ENCODE measurements around the gene NMNAT3.

NMNAT3 gene

GRCh38 chr3:139674571-139675260 lies 3.1 kb downstream of the NMNAT3 start:
- FAIRE-seq, result no peak

- no peak for FAIRE-seq
Measured at GRCh38 chr3:139672884-139673283, 4.9 kb downstream of the NMNAT3 start.

GRCh38 chr3:139671863-139672646 lies 5.7 kb downstream of the NMNAT3 start:
- no peak for FAIRE-seq

GRCh38 chr3:139671107-139671506 lies 6.7 kb downstream of the NMNAT3 start:
- no peak for FAIRE-seq

GRCh38 chr3:139670196-139670595 lies 7.6 kb downstream of the NMNAT3 start:
- FAIRE-seq, result no peak

GRCh38 chr3:139668332-139668731 lies 9.4 kb downstream of the NMNAT3 start:
- FAIRE-seq, result no peak

GRCh38 chr3:139664958-139665357 lies 12.8 kb downstream of the NMNAT3 start:
- no peak for FAIRE-seq

- no peak for FAIRE-seq
Measured at GRCh38 chr3:139660269-139660668, 17.5 kb downstream of the NMNAT3 start.

GRCh38 chr3:139659511-139659910 lies 18.3 kb downstream of the NMNAT3 start:
- FAIRE-seq, result no peak

GRCh38 chr3:139657936-139658335 lies 19.8 kb downstream of the NMNAT3 start:
- FAIRE-seq, result no peak

GRCh38 chr3:139657434-139657833 lies 20.3 kb downstream of the NMNAT3 start:
- FAIRE-seq, result no peak

GRCh38 chr3:139655909-139656595 lies 21.7 kb downstream of the NMNAT3 start:
- FAIRE-seq, result no peak

- FAIRE-seq, result no peak
Measured at GRCh38 chr3:139654637-139655365, 23.0 kb downstream of the NMNAT3 start.

- FAIRE-seq, result no peak
Measured at GRCh38 chr3:139653582-139653981, 24.2 kb downstream of the NMNAT3 start.

GRCh38 chr3:139652561-139652960 lies 25.2 kb downstream of the NMNAT3 start:
- no peak for FAIRE-seq

- FAIRE-seq, result no peak
Measured at GRCh38 chr3:139647866-139648435, 29.8 kb downstream of the NMNAT3 start.

GRCh38 chr3:139646512-139646911 lies 31.3 kb downstream of the NMNAT3 start:
- FAIRE-seq, result no peak

- FAIRE-seq, result no peak
Measured at GRCh38 chr3:139642996-139643395, 34.8 kb downstream of the NMNAT3 start.

- FAIRE-seq, result no peak
Measured at GRCh38 chr3:139640456-139640855, 37.3 kb downstream of the NMNAT3 start.

GRCh38 chr3:139639662-139640061 lies 38.1 kb downstream of the NMNAT3 start:
- no peak for FAIRE-seq

GRCh38 chr3:139638518-139638917 lies 39.3 kb downstream of the NMNAT3 start:
- no peak for FAIRE-seq

- FAIRE-seq, result no peak
Measured at GRCh38 chr3:139636511-139636910, 41.3 kb downstream of the NMNAT3 start.
